C4-2B (cell line): Measurements from ENCODE around the gene SPATA16.

Source experiments
- H3K27ac ChIP-seq: fragments of 450-650 bp; 2 replicates; pipeline ENCODE4 v1.5.1; 2017
- CTCF ChIP-seq: fragments of 450-650 bp; conservative IDR thresholded peaks from 2 replicates; pipeline ENCODE4 v1.5.1; 2017; ENCODE audit warnings: mild to moderate bottlenecking
- ZFX ChIP-seq: fragments of 450-650 bp; IDR thresholded peaks from 2 replicates; pipeline ENCODE4 v1.6.1; 2017

The SPATA16 gene

DNA sequence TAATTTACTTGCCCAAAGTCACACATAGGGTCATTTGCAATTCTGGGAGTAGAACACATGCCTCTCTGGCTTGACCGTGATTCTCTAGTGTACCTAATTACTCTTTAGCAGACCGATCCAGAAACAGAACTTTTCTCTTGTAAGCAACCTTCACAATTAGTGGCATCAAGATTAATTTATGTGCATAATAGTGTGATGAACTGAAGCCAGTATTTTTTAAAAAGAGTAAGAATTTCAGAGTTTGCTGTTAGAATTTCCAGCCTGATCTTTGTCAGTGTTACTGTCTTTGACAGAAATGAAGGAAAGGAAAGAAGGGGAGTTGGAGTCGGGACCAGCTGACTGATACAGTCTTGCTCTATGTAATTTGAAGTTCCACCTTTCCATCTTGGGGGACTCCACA lies 137.1 kb downstream of the SPATA16 start:
- TF ChIP-seq ZFX (no peak), CTCF (no peak)
- no peak overlapping the region for H3K27ac ChIP-seq

DNA sequence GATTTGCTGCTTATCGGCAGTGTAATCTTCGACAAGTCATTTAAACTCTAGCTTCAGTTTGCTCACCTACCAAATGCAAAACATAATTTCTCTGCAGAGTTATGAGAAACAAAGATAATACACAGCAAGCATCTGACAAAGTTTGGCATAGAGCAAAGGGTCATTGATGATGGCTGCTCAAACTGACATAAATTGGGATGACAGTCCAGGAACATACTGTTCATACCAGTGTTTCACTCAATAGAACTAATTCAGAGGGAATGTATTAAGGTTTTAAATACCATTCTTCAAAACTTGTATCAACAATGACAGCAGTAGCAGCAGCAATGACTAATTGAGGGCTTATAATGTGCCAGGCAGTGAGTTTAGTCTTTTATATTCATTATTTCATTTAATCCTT lies 137.6 kb downstream of the SPATA16 start:
- TF ChIP-seq ZFX (no peak), CTCF (no peak)
- no peak overlapping the region for H3K27ac ChIP-seq

GRCh38 chr3:173001622-173002021 lies 139.4 kb downstream of the SPATA16 start:
- no peak overlapping the region for H3K27ac ChIP-seq
- TF ChIP-seq CTCF (no peak), ZFX (no peak)

- no peak overlapping the region for H3K27ac ChIP-seq
- TF ChIP-seq ZFX, result no peak
- no peak for TF ChIP-seq CTCF
These were observed 140.5 kb downstream of the SPATA16 start for GRCh38 chr3:173000553-173000952.

DNA sequence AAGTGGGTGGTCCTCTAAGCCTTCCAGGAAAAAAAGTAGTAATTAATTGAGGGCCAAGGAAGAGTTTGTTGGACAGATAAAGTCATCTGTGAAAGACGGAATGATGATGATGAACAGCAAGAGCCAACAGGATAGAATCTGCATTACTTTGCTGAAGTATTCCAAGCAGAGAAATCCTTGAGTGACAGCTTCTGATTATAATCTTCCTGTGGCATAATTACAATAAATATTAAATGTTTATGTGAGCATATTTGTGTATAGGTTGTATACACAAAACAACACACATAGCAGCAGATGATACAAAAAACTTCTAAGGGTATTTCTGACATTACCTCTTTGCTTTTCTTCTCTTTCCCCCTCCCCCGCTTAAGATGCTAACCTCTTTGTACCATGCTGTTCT lies 147.6 kb downstream of the SPATA16 start:
- H3K27ac ChIP-seq, result no peak overlapping the region
- TF ChIP-seq ZFX (no peak), CTCF (no peak)

- no peak overlapping the region for H3K27ac ChIP-seq
- TF ChIP-seq ZFX (no peak), CTCF (no peak)
These were observed 149.5 kb downstream of the SPATA16 start for GRCh38 chr3:172991424-172991996.

DNA sequence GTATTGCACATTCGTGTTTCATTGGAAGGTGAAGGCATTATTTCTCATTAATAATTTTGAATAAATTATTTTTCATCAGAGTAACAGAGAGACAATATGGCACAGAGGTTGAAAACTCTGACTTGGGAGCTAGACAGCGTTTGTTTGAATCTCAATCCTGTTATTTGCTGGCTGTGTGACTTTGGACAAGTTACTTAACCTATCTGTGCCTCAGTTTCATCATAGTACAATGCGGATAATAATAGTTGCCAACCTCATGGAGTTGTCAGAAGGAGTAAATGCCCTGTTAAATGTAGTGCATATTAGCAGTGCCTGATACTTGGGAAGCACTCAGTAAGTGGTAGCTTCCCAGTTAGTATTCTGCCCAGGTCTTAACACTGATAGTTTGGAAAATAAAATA lies 151.7 kb downstream of the SPATA16 start:
- no peak overlapping the region for H3K27ac ChIP-seq
- TF ChIP-seq ZFX (no peak), CTCF (no peak)
